Measurements from ENCODE around the gene STOX1.
A peak's percentile ranks its signal among the peaks of the same experiment; 100 is the strongest.
"Not testable (repeated sequence)": the region's sequence is repeated elsewhere in the genome, so short reads cannot be mapped to it uniquely, and the experiment has no call there.

STOX1 gene

GRCh38 chr10:68897336-68897741, 70.0 kb downstream of the STOX1 start:
- FAIRE-seq = no peak

- FAIRE-seq = no peak
These were observed 71.9 kb downstream of the STOX1 start for GRCh38 chr10:68899186-68899745.

GRCh38 chr10:68900427-68901104, 73.2 kb downstream of the STOX1 start:
- FAIRE-seq = no peak

- peak; percentile 38 for FAIRE-seq
These were observed 74.0 kb downstream of the STOX1 start, which contains the start of gene DDX50 for GRCh38 chr10:68901105-68901927. Gene DDX50, plus strand, starts transcription at chr10:68901315. Its CDS starts 70 bp downstream, at chr10:68901385.

GRCh38 chr10:68902382-68902781, 75.1 kb downstream of the STOX1 start:
- no peak for FAIRE-seq

- FAIRE-seq = no peak
These were observed 97.3 kb downstream of the STOX1 start for GRCh38 chr10:68924593-68924992.

- FAIRE-seq = no peak
These were observed 98.2 kb downstream of the STOX1 start for GRCh38 chr10:68925489-68925888.

- not testable (repeated sequence) for FAIRE-seq
These were observed 101.8 kb downstream of the STOX1 start for GRCh38 chr10:68929157-68929556.

- FAIRE-seq = not testable (repeated sequence)
These were observed 102.6 kb downstream of the STOX1 start for GRCh38 chr10:68929888-68930287.

GRCh38 chr10:68932860-68933259, 105.5 kb downstream of the STOX1 start:
- FAIRE-seq = not testable (repeated sequence)

GRCh38 chr10:68934994-68935393, 107.7 kb downstream of the STOX1 start:
- no peak for FAIRE-seq

- FAIRE-seq = no peak
These were observed 110.8 kb downstream of the STOX1 start for GRCh38 chr10:68938117-68938516.

- FAIRE-seq = no peak
These were observed 111.6 kb downstream of the STOX1 start for GRCh38 chr10:68938884-68939283.

- FAIRE-seq = peak; percentile 21
These were observed 113.6 kb downstream of the STOX1 start for GRCh38 chr10:68940917-68941316.

Data from colon (tissue), 2 donors.